Mesodermal cell (in vitro differentiated cells): Measurements from ENCODE around the gene ESPN.

Source experiments
- H3K27ac ChIP-seq: 2 replicates; pipeline ENCODE4 v1.7.0; 2013; ENCODE audit warnings: mild to moderate bottlenecking, low read depth, low read length, moderate library complexity; ENCODE audit not compliant: severe bottlenecking
- H3K36me3 ChIP-seq: 2 replicates; pipeline ENCODE4 v1.7.1; 2013; ENCODE audit warnings: mild to moderate bottlenecking, low read length, moderate library complexity; ENCODE audit not compliant: control insufficient read depth, insufficient read depth
- H3K4me1 ChIP-seq: one replicate; pipeline ENCODE4 v1.7.1; 2013; ENCODE audit warnings: mild to moderate bottlenecking, low read length; ENCODE audit not compliant: insufficient read depth, control insufficient read depth, poor library complexity, severe bottlenecking
- H3K4me3 ChIP-seq: 2 replicates; pipeline ENCODE4 v1.7.0; 2013; ENCODE audit warnings: low read length, control low read depth, mild to moderate bottlenecking; ENCODE audit not compliant: insufficient read depth, poor library complexity, severe bottlenecking; ENCODE audit errors: extremely low read depth
- H3K9me3 ChIP-seq: 2 replicates; pipeline ENCODE4 v1.7.1; 2013; ENCODE audit warnings: mild to moderate bottlenecking, low read length, moderate library complexity; ENCODE audit not compliant: control insufficient read depth
- WGBS, 2 experiments: methylation state at CpG; one replicate each; pipeline ENCODE4 v1.1.5; 2013; ENCODE audit warnings: missing lambda C conversion rate in 2 of 2; ENCODE audit not compliant: insufficient coverage in 2 of 2; 5-methylcytosine and 5-hydroxymethylcytosine counted together

Gene ESPN

GRCh38 chr1:6501279-6501813 is 76.8 kb downstream of the ESPN start:
- no peaks in the 10 kb centered on the region for H3K36me3 ChIP-seq
- H3K9me3 ChIP-seq, result no peaks in the 10 kb centered on the region
- H3K4me1 ChIP-seq, result peaks cover 10% of the 10 kb centered on the region
- H3K4me3 ChIP-seq, result no peak overlapping the region
- H3K27ac ChIP-seq, result no peak overlapping the region
- WGBS, 2 experiments, result 90 to 94% methylated on average over 9 to 10 of the region's 10 CpGs

- Histone ChIP-seq H3K36me3 (no peaks in the 10 kb centered on the region), H3K9me3 (no peaks in the 10 kb centered on the region), H3K4me1 (peaks cover 7% of the 10 kb centered on the region), H3K27ac (no peak overlapping the region), H3K4me3 (no peak overlapping the region)
- 85 to 94% methylated on average over 25 to 26 of the region's 31 CpGs for WGBS, 2 experiments
These were observed 77.7 kb downstream of the ESPN start for GRCh38 chr1:6502000-6502891.

DNA sequence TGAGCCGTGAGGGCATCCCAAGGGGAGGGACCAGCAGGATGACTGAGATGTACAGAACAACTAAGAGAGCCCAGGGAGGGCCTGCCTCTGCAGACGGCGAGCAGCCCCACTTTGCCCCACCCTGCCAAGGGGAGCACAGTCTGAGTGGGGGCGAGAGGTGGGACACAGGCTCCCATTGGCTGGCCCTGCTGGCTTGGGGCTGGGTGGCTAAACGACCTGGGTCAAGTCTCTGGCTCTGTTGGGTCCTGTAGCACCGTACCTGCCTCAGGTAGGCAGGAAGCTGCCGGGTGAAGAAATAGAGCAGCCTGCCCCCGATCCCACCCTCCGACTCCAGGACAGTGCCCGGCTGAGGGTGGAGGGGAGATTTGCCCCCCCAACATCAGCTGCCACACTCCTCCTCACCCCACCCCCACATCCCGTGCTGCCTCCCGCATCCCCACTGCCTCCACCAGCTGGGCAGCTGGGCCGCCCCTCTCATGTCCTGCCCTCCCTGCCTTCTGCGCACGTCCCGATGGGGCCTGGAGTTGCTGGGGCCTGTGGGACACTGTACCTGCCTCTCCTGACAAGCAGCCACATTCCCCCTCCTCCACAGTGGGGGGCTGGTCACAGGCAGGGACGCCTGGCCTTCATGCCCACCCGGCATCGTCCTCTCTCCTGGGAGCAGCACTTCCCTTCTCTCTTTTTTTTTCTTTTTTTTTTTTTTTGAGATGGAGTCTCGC is 79.5 kb downstream of the ESPN start:
- Histone ChIP-seq H3K4me3 (no peak overlapping the region), H3K4me1 (peaks cover 2% of the 10 kb centered on the region), H3K9me3 (no peaks in the 10 kb centered on the region), H3K27ac (no peak overlapping the region), H3K36me3 (no peaks in the 10 kb centered on the region)
- 81 to 87% methylated on average over 8 to 14 of the region's 20 CpGs for WGBS, 2 experiments

- 89 to 91% methylated on average over 14 to 15 of the region's 15 CpGs for WGBS, 2 experiments
- no peaks in the 10 kb centered on the region for H3K9me3 ChIP-seq
- no peak overlapping the region for H3K4me3 ChIP-seq
These were observed 80.3 kb downstream of the ESPN start for GRCh38 chr1:6504887-6505286.

DNA sequence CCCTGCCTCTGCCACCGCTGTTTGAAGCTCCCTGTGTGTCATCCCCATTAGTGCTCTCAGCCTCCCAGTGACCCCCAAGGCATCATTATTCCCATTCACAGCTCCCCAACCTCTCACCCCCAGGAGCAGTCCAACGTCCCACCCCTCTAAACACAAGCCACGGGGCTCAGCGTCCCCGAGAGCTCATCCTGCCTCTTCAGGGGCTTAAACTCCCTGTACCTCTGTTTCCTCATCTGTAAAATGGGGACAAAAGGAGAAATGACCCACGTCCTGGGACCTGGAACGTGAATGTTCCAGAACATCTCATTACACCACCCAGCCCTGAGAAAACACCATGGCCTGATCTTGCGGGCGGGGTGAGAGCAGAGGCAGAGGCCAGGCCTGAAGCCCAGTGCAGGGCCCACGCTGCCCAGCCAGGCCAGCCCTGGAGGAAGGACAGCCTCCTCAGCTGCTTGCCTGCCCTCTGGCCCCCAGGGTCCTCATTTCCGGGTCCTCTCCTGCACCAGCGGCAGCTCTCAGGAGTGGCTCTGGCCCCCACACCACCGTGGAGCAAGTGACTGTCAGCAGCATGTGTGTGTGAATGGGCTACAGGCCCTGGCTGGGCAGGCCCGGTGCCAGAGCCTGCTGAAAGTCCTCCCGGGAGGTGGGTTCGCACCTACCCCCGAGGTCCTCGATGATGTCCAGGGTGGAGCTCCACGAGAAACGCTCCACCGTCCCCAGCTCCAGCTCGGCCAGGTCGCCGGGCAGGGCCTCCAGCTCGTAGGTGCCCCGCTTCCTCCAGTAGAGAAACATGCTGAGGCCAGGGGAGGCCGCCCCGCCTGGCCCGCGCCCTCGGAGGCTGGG is 81.0 kb downstream of the ESPN start:
- Histone ChIP-seq H3K36me3 (no peaks in the 10 kb centered on the region), H3K9me3 (no peaks in the 10 kb centered on the region), H3K4me1 (peaks cover 3% of the 10 kb centered on the region), H3K27ac (no peak overlapping the region), H3K4me3 (no peak overlapping the region)
- 93 to 94% methylated on average over 20 to 31 of the region's 31 CpGs for WGBS, 2 experiments

More at GRCh38 chr1:6504887-6505286, 80.3 kb downstream of the ESPN start:
- Histone ChIP-seq H3K27ac (no peak overlapping the region), H3K36me3 (no peaks in the 10 kb centered on the region), H3K4me1 (peaks cover 3% of the 10 kb centered on the region)

DNA sequence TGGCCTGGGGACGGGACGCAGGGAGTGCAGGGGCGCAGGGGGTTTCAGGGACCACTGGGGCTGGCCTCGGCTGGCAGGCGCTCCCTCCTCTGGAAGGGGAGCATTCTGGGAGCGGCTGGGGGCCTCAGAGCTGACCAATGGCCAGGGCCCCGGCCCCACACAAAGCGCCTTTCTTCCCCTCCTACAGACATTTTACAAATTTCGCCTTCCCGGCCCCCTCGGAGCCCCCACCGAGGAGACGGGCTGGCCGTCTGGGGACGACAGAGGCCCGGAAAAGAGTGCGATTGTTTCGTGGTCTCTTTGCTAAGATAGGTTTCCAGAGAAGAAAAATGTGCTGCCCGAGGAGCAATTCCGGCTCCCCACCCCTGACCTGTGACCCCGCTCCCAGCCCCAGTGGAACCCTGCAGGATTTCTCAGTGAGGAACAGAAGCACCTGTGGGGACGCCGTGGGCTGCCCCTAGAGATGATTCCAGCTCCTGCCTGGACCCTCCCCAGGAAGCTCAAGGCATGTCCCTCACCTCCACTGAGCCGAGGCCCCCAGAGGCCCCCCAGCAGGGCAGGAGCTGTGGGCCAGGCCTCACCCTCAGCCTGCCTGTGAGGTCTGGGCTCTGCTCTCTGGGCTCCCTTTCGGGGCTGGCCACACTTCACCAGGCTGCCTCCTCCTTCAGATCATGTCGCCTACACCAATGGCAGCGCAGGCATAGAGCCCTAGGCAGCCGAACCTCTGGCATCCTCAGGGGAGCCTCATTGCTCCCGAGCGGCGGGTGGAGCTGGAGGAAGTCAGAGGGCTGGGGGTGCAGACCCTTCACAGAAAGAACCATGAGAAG is 81.8 kb downstream of the ESPN start:
- no peaks in the 10 kb centered on the region for H3K9me3 ChIP-seq
- 85% methylated on average over 26 to 28 of the region's 31 CpGs for WGBS, 2 experiments
- H3K4me1 ChIP-seq, result peaks cover 3% of the 10 kb centered on the region
- no peak overlapping the region for H3K27ac ChIP-seq
- no peaks in the 10 kb centered on the region for H3K36me3 ChIP-seq
- H3K4me3 ChIP-seq, result no peak overlapping the region

DNA sequence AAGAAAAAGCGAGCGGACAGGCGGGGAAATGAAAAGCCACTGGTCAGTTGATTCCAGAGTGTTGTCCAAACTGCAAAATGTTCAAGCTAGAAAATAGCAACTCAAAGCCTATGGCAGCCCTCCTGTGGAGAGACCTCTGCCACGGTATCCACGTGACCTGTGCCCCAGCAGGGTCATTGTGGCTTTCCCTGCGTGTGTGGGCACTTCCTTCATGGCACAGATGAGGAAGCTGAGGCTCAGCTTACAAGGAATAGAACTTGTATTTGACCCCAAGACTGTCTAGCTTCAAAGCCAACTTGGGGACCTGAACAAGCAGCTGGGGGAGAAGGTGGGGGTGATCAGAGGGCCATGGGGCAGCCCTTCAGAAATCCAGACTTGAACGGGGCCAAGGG is 82.5 kb downstream of the ESPN start:
- 82 to 96% methylated on average over 7 of the region's 7 CpGs for WGBS, 2 experiments
- H3K9me3 ChIP-seq, result no peaks in the 10 kb centered on the region
- H3K4me3 ChIP-seq, result no peak overlapping the region
- H3K36me3 ChIP-seq, result no peaks in the 10 kb centered on the region
- H3K4me1 ChIP-seq, result peaks cover 3% of the 10 kb centered on the region
- H3K27ac ChIP-seq, result no peak overlapping the region

- Histone ChIP-seq H3K27ac (no peak overlapping the region), H3K4me3 (no peak overlapping the region), H3K4me1 (peaks cover 3% of the 10 kb centered on the region), H3K36me3 (no peaks in the 10 kb centered on the region), H3K9me3 (no peaks in the 10 kb centered on the region)
- 95% methylated on average over 11 to 12 of the region's 12 CpGs for WGBS, 2 experiments
These were observed 82.9 kb downstream of the ESPN start for GRCh38 chr1:6507461-6507911.

DNA sequence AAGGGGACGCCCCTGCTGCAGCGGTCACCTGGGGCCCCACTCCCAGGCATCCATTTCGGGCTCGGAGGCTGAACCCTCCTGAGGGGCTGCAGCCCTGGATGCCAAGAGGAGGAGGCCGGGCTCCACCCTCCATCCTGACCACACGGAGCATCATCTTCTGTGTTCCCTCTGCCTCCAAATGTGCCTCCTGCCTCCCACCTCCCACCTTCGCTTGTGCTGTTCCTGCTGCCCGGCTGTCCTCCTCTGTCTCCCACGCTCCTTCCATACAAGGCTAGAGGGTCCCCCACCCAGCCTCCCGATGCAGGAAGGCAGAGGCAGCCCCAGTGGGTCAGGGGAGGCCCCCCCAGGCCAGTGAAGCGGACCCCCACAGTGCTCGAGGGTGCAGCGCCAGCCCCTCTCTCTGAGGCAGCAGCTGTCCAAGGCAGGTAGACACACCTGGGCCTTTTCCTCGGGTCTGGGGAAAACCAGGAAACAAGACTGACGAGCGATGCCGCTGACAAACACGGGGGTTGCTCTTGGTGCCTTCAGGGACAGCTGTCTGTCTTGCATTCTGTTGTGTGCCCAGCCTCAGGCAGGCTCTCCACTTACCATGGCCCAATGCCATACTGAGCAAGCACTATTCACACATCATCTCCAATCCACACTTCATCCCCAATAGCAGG is 83.7 kb downstream of the ESPN start:
- H3K36me3 ChIP-seq, result no peaks in the 10 kb centered on the region
- H3K9me3 ChIP-seq, result no peaks in the 10 kb centered on the region
- H3K27ac ChIP-seq, result no peak overlapping the region
- peaks cover 3% of the 10 kb centered on the region for H3K4me1 ChIP-seq
- H3K4me3 ChIP-seq, result no peak overlapping the region
- WGBS, 2 experiments, result 83 to 85% methylated on average over 14 to 18 of the region's 18 CpGs
